CD4-positive, alpha-beta T cell treated with Interferon gamma for 1 hour (primary cell): ENCODE results near the gene VPS13A.
"Not testable (repeated sequence)": the region's sequence is repeated elsewhere in the genome, so short reads cannot be mapped to it uniquely, and the experiment has no call there.

ENCODE experiments used
- DNase-seq: peaks from one replicate; pipeline ENCODE4 v3.0.0-alpha.2; 2020

VPS13A gene

DNA sequence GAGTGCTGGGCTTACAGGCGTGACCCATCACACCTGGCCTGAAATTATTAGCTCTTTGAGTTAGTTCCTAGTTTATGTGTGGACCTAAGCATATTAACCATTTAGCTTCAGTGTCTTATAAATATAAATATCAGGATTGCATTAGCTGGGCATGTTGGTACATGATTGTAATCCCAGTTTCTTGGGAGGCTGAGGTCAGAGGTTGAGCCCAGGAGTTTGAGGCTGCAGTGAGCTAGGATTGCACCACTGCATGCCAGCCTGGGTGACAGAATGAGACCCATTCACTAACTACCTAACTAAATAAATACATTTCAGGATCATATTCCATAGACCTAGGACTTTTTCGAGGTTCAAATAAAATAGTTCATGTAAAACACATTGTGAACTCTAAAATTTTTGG is 129.8 kb downstream of the VPS13A start:
- no peak for DNase-seq

DNA sequence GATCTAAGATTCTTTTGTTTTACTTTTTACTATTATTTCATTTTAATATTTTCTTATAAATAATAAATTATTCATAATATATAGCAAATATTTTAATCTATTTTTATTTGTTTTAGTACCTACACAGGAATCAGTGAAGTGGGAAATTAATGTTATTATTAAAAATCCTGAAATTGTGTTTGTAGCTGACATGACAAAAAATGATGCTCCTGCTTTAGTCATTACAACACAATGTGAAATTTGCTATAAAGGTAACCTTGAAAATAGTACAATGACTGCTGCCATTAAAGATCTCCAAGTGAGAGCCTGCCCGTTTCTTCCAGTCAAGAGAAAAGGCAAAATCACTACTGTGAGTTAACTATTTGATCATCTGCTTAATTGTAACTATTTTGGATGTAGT is 138.7 kb downstream of the VPS13A start:
- DNase-seq: no peak

DNA sequence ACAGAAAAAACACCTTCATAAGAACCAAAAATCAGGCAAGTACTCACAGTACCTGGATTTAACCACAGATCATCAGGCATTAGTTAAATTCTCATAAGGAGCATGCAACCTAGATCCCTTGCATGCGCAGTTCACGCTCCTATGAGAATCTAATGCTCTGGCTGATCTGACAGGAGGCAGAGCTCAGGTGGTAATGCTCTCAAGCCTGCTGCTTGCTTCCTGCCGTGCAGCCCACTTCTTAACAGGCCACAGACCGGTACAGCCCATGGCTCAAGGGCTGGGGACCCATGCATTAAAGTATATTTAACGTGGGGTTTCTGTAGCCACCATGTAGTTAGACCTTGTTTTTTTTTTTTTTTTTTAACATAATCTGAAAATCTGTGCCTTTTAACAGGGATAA is 147.7 kb downstream of the VPS13A start:
- DNase-seq: no peak

GRCh38 chr9:77328102-77328501 is 150.8 kb downstream of the VPS13A start:
- DNase-seq: no peak

DNA sequence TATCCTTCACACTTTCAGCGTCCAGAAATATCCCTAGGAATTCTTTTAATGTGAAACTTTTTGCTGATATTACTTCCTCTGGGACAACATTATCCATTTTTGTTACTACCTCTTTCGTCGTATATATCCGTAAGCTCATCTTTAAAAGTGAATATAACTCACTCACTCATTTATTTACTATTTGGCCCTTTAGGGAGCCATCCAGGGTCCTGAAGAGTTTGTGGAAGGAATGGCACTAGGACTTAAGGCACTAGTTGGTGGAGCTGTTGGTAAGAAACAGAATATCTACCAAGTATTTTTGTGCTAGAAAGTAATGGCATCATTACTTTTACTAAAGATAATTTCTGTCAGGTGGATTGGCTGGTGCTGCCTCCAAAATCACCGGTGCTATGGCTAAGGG is 192.7 kb downstream of the VPS13A start:
- no peak for DNase-seq

GRCh38 chr9:77374266-77374665 is 196.9 kb downstream of the VPS13A start:
- no peak for DNase-seq

DNA sequence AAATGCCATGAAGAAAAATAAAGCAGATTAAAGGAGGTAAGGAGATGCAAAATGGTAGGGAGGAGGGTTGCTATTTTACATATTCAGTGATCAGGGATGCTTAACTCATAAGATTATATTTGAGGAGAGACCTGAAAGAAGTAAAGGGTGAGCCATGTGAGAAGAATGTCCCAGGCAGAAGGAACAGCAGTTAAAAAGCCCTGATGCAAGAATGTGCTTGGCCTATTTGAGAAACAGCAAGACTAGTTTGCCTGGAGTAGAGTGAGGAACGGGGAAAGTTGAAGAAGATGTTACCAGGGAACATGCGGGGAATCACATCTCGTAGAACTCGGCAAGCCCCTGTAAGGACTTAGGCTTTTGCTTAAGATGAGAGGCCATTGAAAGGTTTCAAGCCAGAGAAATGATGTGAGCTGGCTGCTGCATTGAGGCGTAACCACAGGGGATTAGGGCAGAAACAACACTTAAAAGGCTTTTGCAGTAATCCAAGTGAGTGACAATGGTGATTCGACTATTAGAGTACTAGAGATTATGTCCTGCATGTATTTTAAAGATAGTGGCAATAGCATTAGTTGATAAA is 198.7 kb downstream of the VPS13A start:
- DNase-seq: no peak

DNA sequence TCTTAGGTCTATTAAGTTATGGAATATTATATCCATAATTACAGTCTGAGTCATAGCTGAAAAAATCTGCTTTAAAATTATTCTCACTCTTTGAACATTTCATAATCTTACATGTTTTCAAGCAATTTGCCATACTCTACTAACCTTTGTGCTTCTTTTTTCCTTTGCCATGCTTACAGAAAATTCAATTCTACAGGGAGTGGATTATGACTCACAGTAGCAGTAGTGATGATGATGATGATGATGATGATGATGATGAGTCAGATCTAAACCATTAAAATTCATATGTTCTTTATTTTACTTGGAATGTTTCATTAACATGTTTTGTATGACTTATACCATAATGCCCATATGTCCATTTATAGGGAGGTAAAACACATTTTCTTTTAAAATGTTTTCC is 207.1 kb downstream of the VPS13A start:
- DNase-seq: no peak

DNA sequence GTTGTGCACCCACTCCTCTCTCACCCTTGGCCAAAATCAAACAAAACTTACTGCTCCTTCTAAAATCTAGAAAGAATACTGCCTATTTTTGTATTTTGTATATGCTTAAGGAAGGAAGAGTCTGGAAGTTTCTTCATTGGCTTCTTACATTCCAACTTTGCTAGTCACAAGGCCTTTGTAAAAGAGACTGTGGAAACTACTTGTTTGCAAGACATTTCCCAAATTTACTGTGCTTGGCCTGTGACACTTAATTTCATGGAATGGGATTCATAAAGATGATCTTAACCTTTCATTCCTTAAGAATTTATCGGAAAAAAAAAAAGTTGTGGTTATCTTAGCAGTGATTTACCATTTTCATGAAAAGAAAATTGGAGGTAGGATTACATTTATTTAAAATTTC is 208.9 kb downstream of the VPS13A start:
- no peak for DNase-seq

- no peak for DNase-seq
Measured at GRCh38 chr9:77391834-77392233, 214.5 kb downstream of the VPS13A start.

- DNase-seq: no peak
Measured at GRCh38 chr9:77392328-77392727, 215.0 kb downstream of the VPS13A start.

GRCh38 chr9:77398581-77398980 is 221.2 kb downstream of the VPS13A start:
- not testable (repeated sequence) for DNase-seq

DNA sequence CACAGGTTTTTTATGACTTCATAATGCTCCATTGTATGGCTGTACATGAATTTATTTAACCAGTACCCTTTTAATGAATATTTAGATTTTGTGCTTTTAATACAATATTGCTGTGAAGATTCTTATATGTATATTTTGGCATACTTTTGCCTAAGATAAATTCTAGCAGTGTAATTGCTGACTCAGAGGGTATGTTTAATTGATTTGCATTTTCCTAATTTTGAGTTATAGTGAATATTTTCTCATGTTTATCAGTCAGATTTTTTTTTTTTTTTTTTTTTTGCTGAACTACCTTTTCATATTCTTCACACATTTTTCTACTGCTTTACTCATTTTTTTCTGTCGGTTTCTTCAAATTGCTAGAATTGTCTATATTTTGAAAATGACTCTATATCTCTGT is 222.6 kb downstream of the VPS13A start:
- DNase-seq: no peak

GRCh38 chr9:77402286-77402685 is 225.0 kb downstream of the VPS13A start:
- no peak for DNase-seq

DNA sequence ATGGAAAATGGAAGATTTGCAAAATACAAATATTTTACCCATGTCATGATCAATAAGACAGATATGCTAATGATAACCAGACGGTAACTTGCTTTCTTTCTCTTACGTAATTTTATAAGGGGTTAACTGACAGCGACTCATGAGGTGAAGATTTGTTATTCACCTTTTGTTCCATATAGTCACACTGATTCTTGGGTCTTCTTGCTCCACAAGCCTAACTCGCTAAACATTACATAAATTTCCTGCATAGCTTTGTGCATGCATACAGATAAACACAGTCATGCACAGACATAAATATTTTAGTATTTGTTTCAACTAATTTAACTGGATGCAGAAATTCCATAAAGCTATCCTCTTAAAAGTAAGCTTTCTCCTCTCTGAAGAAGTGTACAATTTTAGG is 225.9 kb downstream of the VPS13A start:
- DNase-seq: no peak

DNA sequence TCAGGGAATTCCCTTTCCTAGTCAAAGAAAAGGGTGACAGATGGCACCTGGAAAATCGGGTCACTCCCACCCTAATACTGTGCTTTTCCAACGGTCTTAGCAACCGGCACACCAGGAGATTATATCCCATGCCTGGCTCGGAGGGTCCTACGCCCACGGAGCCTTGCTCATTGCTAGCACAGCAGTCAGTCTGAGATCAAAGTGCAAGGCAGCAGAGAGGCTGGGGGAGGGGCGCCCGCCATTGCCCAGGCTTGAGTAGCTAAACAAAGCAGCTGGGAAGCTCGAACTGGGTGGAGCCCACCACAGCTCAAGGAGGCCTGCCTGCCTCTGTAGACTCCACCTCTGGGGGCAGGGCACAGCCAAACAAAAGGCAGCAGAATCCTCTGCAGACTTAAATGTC is 231.2 kb downstream of the VPS13A start:
- DNase-seq: not testable (repeated sequence)

DNA sequence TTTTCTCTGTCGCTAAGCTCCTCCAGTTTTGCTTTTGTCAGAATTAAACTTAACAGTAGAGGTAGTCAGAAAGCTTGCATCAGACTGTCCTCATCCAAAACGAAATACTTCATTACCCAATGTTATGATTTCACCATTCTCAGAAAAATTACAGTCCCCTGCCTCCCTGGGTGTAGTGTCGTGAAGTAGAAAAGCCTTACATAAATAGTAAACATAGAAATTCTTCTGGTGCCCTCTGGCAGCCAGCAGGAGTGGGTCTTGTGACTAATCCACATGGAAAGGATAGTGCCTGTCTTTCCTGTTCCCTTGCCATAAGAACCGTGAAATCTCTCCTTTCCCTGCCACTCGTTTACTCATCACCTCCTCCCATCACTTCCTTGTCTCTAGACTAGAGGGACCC is 240.2 kb downstream of the VPS13A start:
- DNase-seq: no peak

DNA sequence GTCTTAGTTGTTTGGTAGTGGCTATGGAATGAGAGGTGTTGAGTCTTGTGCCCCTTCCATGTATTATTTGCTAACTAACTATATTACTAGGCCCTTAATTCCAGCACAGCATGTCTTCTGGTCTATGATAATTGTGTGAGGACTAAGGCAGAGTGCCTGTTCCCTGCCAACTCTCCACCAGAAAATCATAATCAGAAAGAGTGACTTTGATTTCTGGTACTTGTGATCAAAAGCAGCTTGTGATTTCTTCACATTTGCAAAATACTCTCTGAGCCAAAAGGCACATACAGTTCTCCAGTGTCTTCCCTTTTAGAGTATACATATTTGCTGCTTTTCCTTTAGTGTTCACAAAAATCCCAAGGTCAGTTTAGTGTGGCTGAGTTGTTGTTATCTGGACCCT is 240.9 kb downstream of the VPS13A start:
- DNase-seq: no peak

- no peak for DNase-seq
Measured at GRCh38 chr9:77420641-77421040, 243.3 kb downstream of the VPS13A start.

GRCh38 chr9:77421506-77422265 is 244.4 kb downstream of the VPS13A start:
- DNase-seq: no peak

DNA sequence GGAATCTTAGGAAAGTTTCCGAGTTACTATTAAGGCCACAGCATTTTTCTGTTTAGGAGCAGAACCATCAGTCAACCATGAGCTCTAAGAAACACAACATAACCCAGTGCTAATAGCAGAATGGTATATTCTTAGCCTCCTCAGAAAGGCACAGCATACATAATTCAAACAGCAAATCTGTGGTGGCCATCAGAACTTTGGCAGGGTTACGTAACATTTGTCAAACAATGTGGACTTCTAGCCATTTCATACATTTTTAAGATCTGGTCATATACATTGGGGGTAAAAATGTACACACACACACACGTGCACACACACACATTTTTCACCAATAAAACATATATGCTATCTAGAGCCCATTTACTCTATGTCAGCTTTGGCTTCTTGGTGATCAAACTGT is 245.6 kb downstream of the VPS13A start:
- no peak for DNase-seq

- no peak for DNase-seq
Measured at GRCh38 chr9:77423841-77424240, 246.5 kb downstream of the VPS13A start.

- DNase-seq: no peak
Measured at GRCh38 chr9:77424993-77425392, 247.7 kb downstream of the VPS13A start.

- DNase-seq: no peak
Measured at GRCh38 chr9:77426712-77427111, 249.4 kb downstream of the VPS13A start.
